GM10248 (cell line): ENCODE measurements around the gene RNF167.

ENCODE experiments used
- CTCF ChIA-PET: fragments of 300-600 bp; sonication (Branson Sonifier 250); formaldehyde crosslinking; extraction: SDS; loops from one replicate; lab custom pipeline; 2021; ENCODE audit warnings: antibody characterized with exemption; lab: Yijun Ruan, JAX
- POLR2A ChIA-PET: fragments of 350-650 bp; sonication (Branson Sonifier 250); formaldehyde crosslinking; extraction: SDS; loops from one replicate; lab custom pipeline; 2020; ENCODE audit warnings: antibody characterized with exemption; lab: Yijun Ruan, JAX
- DNase-seq: peaks from one replicate; pipeline ENCODE4 v3.0.0; 2012; ENCODE audit errors: extremely low spot score
- CTCF ChIP-seq: IDR thresholded peaks from 2 replicates; pipeline ENCODE4 v1.5.1; 2012; ENCODE audit warnings: mild to moderate bottlenecking, low read depth; ENCODE audit errors: extremely low read depth, missing control alignments, control extremely low read depth

The RNF167 gene

GRCh38 chr17:4939796-4940554 lies at the start of gene RNF167, which contains the start of gene SLC25A11:
TSS of gene RNF167 (plus strand) at chr17:4940268. CDS start at chr17:4940910, 642 bp downstream.
TSS of gene SLC25A11 (minus strand) at chr17:4940046. CDS start at chr17:4939910, 136 bp downstream.
- TF ChIP-seq CTCF, result no peak
- POLR2A ChIA-PET, result interaction anchor here (0.5 to 1.8 kb wide), 13 partner anchors 9 to 286 kb away, joined by 3 to 25 read pairs (median 5); partner anchors contain the start of genes C17orf107, PFN1 and SPAG7
- CTCF ChIA-PET, result interaction anchor here (1.0 to 2.3 kb wide), 6 partner anchors 14 to 123 kb away, joined by 3 to 12 read pairs (median 3); no protein-coding TSS in a partner anchor

GRCh38 chr17:4891411-4892410 lies 48.4 kb upstream of the RNF167 start:
- ChIA-PET CTCF (interaction anchor here (1.0 to 4.3 kb wide), 5 partner anchors 8 to 325 kb away, joined by 4 to 22 read pairs (median 5); partner anchors contain the start of genes ARRB2, C17orf107 and CHRNE), POLR2A (no interaction called here)
- no peak for TF ChIP-seq CTCF
- DNase-seq, result no peak

More at GRCh38 chr17:4939796-4940554, at the start of gene RNF167, which contains the start of gene SLC25A11:
- peak; percentile 97 for DNase-seq

GRCh38 chr17:4892499-4893221 lies 47.4 kb upstream of the RNF167 start:
- no peak for DNase-seq
- CTCF ChIA-PET, result no interaction called here

GRCh38 chr17:4893272-4893671 lies 46.8 kb upstream of the RNF167 start:
- DNase-seq, result no peak
- no peak for TF ChIP-seq CTCF
- ChIA-PET POLR2A (no interaction called here), CTCF (no interaction called here)

More at GRCh38 chr17:4892499-4893221, 47.4 kb upstream of the RNF167 start:
- POLR2A ChIA-PET, result no interaction called here
- TF ChIP-seq CTCF, result no peak

GRCh38 chr17:4893721-4894560 lies 46.1 kb upstream of the RNF167 start:
- TF ChIP-seq CTCF, result no peak
- DNase-seq, result no peak
- ChIA-PET CTCF (interaction anchor here (1.0 to 1.1 kb wide), 2 partner anchors 13 to 328 kb away, joined by 3 read pairs; no protein-coding TSS in a partner anchor), POLR2A (no interaction called here)
